Islet precursor cell (in vitro differentiated cells): ENCODE results near the gene GOLGA8K.
"Not testable (repeated sequence)": the region's sequence is repeated elsewhere in the genome, so short reads cannot be mapped to it uniquely, and the experiment has no call there.

Experiments used
- DNase-seq: peaks from one replicate; pipeline ENCODE4 v3.0.0-alpha.2; 2018

GOLGA8K gene, protein sequence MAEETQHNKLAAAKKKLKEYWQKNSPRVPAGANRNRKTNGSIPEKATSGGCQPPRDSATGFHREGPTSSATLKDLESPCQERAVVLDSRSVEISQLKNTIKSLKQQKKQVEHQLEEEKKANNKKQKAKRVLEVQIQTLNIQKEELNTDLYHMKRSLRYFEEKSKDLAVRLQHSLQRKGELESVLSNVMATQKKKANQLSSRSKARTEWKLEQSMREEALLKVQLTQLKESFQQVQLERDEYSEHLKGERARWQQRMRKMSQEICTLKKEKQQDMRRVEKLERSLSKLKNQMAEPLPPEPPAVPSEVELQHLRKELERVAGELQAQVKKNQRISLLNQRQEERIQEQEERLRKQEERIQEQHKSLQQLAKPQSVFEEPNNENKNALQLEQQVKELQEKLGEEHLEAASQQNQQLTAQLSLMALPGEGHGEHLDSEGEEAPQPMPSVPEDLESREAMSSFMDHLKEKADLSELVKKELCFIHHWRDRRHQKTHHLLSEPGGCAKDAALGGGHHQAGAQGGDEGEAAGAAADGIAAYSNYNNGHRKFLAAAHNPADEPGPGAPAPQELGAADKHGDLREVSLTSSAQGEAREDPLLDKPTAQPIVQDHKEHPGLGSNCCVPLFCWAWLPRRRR

DNA sequence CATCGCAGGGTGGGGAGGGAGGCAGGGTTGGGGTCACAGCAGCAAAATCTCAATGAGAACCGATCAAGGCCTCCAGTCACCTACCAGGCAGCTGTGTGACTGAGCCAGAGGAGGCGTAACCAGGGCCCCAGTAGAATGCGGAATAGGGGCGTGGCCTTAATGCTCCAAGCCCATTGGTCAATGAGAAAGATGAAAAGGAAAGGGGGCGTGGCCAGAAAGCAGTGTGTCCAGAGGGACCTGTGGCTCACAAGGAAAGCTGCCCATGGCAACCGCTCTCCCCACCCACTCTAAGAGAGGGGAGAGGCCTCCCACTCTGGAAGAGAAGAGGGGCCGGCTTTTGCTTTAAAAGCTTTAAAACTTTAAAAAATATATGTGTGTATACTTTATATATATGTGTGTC is at the start of gene GOLGA8K:
Gene GOLGA8K (minus strand): TSS at position 101 of the 400 bp plus-strand sequence. CDS start 98 bp downstream, at position 3.
- not testable (repeated sequence) for DNase-seq

DNA sequence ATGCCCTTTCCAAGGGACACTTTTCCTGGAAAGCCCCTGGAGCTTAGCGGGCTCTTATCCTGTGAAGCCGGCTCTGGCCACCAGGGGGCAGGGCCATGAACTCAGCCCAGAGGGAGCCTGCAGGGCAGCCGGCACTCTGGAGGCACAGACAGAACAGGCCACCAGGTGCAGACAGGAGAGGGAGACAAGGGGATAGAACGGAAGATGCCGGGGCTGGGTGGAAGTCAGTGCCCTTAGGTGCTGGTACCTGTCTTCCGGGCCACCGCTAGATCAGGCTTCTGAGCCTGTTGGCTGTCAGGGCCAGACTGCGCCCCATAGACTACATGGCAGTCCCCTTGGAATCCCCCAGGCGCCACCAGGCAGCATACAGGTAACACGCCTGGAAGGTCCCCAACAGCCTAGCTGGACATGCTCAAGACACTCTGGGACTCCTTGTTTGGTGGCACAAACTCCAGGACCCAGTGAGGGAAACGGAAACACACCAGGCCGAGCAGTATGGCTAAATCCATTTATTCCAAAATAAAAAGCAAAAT is 37.4 kb upstream of the GOLGA8K start:
- DNase-seq, result not testable (repeated sequence)

DNA sequence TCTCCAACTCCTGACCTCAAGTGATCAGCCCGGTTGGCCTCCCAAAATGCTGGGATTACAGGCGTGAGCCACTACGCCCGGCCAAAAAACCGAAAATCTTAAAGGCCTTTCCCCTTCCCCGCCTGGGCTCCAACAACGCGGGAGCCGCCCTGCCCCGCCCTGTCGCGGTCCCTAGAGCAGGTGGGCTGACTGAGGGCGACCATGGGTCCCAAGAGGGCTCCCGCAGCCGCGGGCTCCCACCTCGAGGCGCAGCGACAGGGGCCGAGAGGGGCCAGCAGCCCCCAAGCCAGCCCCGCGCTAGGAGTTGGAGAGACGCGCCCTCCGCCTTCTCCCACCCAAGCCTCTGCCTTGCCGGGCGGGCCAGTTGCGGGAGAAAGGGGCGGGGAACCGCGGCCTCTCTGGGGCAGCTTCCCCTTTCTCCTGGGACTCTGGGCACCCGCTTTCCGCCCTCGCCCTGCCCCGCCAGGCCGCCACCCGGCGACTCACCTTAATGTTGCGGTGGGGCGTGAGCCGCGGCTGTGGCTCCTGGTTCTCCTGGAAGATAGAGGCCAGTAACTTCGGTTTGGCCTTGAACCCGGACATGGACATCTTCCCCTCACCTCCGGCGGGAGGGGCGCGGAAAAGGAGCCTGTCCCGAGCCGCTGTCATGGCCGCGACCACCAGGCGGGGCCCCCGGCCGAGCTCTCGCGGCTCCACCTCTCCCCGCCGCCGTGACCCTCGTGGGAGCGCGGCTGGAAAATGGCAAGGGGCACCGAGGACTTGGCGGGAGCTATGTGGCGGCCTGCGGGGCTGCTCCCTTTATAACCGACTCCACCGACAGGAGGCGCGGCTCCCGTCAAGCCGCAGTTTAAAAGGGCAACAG is 31.2 kb upstream of the GOLGA8K start:
- not testable (repeated sequence) for DNase-seq

DNA sequence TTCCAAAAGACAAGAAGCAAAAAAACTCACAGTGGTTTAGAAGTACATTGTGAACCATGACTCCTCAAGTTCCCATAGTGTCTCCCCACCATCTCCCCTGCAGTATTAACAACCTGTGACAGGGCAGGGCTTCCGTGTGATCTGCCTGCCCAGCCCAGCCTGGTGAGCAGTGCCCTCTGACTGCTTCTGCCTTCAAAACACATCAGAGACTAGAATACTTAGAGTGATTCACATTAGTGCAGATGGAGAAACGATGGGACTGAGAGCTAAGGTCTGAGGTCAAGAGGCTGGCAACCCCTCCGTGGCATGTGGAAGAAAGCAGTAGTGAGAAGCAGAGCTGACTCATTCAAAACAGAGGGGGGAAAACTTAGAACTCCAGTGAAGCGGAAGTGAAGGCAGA is 24.5 kb upstream of the GOLGA8K start:
- DNase-seq, result not testable (repeated sequence)

DNA sequence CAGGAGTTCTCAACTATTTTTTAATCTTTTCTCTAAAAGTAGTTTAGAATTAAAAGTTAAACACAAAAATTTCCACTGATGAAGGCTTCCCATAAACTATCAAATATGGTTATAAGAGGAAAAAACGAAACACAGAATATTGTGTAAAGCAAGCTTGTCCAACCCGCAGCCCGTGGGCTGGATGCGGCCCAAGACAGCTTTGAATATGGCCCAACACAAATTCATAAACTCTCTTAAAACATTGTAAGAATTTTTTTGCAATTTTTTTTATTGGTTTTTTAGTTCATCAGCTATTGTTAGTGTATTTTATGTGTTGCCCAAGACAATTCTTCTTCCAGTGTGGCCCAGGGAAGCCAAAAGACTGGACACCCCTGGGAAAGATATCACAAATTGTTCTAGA is 23.4 kb upstream of the GOLGA8K start:
- not testable (repeated sequence) for DNase-seq

DNA sequence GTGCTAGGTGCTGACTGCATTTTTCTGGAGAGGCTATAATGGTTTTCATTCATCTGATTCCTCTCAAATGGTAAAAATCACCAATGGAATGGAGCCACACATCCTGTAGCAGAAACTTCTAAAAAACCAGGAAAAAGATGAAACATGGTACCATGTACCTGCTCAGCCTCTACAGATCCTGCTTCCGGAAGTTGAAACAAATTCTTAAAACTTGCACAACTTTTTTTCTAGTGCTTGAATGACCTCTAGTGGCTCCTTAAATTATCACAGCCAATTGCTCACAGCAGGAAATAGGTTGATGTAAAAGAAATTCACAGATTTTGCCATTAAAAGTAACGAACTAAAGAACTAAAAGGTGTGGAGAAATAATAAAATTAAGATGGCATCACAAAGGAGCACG is 4.8 kb upstream of the GOLGA8K start:
- DNase-seq, result not testable (repeated sequence)

DNA sequence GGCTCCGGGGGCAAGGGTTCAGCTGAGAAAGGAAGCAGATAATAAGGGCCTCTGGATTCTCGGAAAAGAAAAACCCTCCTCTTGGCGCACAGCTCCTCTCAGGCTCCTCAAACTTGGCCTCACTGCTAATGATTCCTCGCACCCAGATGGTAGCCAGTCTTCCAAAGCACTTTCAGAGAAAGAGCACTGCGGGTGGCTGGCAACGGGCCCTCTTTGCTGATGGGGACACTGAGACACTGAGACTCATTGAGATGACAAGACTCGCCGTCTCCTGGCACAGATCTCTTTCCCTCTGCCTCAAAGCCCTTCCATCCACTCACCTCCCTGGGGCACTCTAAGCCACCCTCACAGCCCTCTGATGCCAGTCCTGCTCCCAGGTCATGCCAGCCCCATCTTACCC is 6.6 kb downstream of the GOLGA8K start:
- not testable (repeated sequence) for DNase-seq

DNA sequence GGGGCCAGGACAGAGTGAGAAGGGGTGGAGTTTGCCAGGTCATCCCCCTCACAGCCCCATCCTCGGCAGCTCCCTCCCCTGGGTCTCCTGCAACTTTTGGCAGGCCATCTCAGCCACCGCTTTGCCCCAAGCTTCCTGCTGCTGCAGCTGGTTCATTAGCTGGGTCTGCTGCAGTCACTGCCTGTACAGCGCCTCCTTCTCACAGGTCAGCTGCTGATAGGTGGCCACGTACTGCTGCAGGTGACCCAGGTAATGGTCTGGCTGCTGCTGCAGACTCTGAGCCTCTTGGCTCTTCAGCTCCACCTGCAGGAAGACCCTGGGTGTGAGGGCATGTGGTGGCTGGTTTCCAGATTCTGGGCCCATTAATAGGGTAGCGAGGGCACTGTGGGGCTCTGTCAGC is 8.3 kb downstream of the GOLGA8K start:
- not testable (repeated sequence) for DNase-seq

DNA sequence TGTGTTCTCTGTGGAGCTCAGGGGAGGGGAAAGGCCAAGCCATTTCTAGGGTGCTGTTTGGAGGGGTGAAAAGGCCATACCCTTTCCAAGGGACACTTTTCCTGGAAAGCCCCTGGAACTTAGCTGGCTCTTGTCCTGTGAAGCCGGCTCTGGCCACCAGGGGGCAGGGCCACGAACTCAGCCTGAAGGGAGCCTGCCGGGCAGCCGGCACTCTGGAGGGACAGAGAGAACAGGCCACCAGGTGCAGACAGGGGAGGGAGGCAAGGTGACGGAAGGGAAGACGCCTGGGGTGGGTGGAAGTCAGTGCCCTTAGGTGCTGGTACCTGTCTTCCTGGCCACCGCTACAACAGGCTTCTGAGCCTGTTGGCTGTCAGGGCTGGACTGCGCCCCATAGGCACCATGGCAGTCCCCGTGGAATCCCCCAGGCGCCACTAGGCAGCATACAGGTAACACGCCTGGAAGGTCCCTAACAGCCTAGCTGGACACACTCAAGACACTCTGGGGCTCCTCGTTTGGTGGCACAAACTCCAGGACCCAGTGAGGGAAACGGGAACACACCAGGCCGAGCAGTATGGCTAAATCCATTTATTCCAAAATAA is 14.9 kb downstream of the GOLGA8K start:
- not testable (repeated sequence) for DNase-seq

DNA sequence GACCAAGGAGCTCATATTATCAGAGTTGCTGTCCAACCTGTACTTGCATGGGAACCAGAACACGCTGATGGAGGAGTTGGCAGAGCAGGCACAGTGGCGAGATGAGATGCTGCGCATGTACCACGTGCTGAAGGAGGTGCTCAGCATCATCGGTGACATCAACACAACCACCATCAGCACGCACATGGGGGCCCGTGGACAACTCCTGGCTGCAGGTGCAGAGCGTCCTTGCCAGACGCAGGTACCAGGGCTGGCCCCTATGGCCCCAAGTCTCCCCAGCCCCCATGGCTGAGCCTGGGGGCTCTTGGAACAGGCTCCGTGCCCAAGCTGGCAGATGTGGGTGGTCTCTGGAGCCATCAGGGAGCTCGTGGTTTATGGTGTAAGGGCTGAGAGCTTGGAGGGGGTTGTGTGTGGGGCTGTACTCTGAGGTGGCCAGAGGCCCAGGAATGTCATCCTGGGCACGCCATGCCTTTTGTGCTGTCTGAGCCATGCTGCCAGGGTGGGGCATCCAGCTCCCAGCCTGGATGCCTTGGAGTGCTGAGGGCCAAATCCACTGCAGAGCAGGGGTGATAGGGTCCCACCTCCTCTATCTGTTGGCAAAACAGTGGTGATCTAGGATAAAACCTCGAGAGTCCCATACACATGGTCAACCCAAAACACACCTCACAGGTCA is 17.1 kb downstream of the GOLGA8K start:
- DNase-seq, result not testable (repeated sequence)

DNA sequence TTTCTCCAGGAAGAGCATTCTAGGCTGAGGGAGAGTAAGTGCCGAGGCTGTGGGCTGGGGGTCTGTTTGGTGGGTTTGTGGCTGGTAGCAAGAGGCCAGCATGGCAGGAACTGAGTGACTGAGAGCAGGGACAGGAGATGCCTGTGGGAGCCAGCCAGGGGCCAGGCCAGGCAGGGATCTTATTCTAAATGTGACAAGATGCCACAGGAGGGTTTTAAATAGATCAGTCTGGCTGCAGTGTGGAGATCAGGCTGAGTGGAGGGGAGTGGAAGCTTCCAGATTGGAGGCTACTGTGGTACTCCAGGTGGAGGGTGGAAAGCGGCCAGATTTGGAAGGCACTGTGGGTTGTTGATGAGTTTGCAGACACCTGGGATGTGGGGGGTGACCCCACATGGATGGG is 28.9 kb downstream of the GOLGA8K start:
- DNase-seq, result not testable (repeated sequence)

DNA sequence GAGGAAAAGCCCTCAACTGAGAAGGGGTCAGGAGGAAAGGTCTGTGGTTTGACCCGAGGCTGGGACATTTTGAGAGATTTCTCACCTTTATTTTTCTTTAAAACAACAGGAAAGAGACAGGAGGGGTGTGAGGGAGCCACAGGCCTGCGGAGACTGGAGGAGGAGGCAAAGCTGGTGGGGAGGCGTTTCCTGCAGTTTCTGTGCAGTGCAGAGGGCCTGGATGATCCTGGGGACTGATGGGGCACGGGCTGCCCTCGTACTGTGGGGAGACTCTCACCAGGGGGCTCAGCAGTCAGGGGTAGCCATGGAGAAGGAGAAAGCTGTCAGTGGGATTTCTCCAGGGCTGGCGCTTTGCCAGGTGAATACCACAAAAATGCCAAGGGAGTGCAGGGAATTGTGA is 29.4 kb downstream of the GOLGA8K start:
- DNase-seq, result not testable (repeated sequence)

DNA sequence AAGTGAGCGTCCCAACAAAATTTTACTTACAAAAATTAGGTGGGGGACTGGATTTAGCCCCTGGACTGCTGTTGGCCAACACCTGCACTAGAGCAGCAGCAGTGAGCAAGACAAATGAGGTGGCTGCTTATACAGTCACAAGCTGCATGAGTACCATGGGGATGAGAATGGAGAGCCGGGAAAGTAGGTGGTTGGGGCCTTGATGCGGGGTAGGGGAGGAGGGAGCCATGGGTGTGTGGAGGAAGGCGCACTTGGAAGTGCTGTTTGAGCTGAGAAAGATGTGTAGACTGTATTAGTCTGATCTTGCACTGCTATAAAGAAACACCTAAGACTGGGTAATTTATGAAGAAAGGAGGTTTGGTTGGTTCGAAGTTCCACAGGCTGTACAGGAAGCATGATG is 31.0 kb downstream of the GOLGA8K start:
- DNase-seq, result not testable (repeated sequence)

DNA sequence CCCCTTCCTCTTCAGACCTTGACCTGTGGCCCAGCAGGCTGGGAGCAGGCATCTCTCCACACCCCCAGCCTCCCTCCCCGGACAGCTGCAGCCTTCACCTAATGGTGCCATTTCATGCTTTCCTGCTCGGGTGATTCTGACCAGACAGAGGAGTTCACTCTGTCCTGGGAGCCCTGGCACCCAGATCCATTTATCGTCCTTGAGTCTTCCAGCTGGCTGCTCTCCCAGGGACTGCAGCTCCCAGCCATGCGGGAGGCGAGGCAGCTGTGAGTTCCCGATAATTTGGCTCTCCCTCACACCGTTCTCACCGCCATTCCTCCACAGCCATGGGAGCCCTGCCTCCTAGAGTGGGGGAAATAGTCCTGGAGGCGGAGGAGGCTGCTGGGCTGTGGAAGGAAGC is 32.6 kb downstream of the GOLGA8K start:
- DNase-seq, result not testable (repeated sequence)

DNA sequence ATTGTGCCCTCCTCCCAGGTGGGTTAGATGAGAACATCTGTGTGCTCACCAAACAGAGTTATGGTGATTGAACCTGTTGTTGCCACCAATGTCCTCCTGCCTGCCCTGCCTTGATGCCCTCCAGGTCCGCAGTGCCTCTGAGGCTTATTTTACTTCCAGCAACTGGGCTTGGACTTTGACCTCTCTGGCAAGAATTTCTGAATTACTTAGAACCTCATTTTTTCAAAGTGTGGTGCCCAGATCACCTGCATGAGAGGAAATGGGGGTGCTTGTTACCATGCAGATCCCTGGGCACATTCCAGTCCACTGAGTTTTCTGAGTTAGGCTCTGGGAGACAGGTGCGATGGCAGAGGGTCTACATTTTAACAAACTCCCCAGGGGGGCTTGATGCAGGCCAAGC is 33.0 kb downstream of the GOLGA8K start:
- not testable (repeated sequence) for DNase-seq

DNA sequence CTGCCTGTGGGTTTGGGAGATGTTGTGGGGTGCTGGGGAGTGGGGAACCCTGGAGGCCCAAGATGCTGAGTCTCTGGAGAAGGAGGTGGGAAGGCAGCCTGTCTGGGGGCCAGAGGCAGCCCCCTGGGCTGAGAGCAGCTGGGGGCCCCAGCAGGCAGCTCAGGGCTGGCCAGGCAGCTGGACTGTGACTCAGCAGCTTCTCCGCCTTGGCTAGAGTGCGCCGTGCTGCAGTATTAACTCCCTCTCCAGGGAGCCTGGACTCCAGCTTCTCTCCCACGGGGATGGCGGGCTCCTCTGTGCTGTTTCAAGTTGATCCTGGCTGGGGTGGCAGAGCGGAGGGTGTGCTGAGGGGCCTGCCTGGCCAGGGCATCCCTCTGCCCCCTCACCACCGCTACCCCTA is 36.6 kb downstream of the GOLGA8K start:
- not testable (repeated sequence) for DNase-seq

DNA sequence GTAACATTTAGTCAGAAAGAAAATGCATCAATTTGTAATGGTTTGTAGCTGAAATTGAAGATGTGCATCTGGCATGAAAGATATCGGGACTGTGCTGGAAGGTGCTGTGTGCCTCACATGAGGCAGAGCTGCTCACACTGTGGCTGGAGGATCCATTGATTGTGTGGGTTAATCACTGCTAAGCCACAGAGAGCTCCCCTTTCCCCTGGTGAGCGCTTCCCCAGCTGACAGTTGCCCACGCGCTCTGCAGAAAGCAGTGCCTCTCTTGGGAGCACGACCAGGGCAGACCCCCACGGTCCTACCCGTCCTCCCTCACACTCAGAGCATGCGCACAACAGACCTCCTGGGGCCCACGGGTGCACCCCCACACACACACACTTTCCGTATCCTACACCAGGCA is 37.1 kb downstream of the GOLGA8K start:
- not testable (repeated sequence) for DNase-seq

DNA sequence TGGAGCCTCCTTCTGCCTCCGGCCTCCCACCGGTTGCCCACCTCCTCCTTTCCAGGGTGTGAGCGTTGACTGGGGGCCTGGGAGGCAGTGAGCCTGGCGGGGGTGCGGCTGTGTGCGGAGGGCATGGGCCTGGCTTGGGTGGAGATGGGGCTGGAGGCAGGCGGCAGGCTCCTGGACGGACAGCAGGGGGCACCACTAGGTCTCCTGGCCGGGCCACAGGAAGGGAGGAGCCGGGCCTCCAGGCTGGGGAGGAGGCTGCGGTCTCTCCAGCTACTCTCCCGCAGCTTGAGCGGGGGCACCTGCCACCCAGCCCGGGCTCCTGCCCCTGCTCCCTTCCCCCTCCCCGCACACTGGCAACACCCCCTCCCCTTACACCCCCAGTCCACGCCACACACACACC is 38.1 kb downstream of the GOLGA8K start:
- DNase-seq, result not testable (repeated sequence)

DNA sequence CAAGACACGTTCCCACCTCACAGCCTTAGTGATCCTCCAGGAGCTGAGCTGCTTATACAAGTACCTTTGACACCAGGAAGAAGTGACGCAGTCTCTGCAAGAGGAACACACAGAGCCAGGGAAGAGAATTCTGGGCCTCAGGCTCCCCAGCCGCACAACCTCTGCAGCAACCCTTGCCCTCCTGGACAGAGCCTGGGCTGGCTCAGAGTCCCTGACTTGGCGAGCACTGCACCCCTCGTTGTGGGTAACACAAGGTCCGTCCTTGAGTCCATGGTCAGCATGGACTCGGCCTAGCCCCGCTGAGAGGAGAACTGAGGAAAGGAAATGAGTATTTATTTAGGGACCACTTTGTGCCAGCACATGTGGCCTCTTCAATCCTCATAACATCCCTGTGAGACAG is 39.6 kb downstream of the GOLGA8K start:
- not testable (repeated sequence) for DNase-seq

DNA sequence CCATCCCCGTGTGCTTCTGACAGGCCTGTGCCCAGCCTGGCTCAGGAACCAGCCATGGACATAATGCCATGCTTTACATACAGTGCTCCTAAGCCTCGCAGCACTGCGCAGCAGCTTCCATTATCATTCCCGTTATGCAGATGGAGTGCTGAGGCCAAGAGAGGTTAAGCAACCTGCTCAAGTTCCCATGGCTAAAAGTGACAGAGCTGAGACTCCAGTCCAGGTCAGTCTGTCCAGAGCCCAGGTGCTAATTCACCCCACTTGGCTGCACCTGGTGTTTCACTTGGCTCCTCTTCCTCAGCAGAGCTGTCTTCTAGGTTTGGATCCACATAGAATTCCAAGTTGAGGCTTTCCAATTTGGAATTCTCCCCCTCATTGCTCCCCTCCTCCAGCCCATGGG is 41.4 kb downstream of the GOLGA8K start:
- DNase-seq, result not testable (repeated sequence)

DNA sequence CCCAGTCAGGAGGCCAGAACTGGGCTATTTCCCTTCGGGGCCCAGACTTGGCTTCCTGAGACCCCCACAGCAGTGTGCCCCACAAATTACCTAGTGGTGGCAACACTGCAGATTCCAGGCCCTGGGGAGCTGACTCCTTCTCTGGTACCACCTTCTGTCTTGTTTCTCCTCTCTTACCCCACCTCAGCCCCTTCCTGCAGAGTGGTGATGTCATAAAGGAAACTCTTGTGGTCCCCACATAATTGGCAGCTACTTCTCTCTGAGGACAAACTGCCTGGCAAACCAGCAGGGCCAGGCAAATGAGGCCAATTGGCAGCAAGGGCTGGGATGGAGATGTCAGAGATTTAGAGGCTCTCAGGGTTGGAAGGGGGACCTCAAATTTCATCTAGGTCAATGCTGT is 44.6 kb downstream of the GOLGA8K start:
- not testable (repeated sequence) for DNase-seq

DNA sequence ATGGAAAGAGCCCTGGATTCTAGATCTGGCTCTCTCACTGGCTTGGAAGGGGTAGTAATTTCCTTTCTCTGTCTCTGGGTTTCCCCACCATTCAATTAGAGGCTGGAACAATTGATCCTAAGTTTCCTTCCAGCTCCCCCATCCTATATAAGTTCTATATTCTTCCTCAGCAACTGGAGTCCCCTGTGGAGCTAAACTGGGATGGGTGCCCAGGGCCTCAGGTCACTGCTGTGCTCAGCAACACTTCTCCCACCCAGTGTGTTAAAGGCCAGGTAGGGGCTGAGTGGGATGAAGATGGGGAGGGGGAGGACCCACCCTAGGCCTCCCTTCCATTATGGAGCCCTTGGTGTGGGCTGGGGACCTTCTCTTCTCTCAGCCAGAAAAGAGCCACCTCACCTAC is 46.2 kb downstream of the GOLGA8K start:
- DNase-seq, result not testable (repeated sequence)
